Measurements from ENCODE around the gene FAM83E. TPM values are rescaled to one million over a fixed set of nuclear protein-coding genes. Genes with fewer than 3 reads are reported as not detected.

Gene FAM83E
- total and polyA plus RNA-seq, 2 of the 8 experiments (the other 6 are each of a cell fraction or from before 2014, with no cell fraction given): 1.8 to 5.3 TPM

GRCh38 chr19:48625891-48626327, 11.0 kb upstream of the FAM83E start:
- Histone ChIP-seq H4K5ac (ENCODE audit: insufficient read length, low read depth, low read length) (no peak overlapping the region), H3K79me1 (ENCODE audit: low read depth, low read length) (no peaks in the 10 kb centered on the region), H2BK12ac (ENCODE audit: low read depth, low read length) (no peak overlapping the region), H2BK120ac (replicated peaks; ENCODE audit: low read depth, low read length) (no peak overlapping the region), H3K36me3 (ENCODE audit: control insufficient read depth in 2 of 4, insufficient read depth in 4 of 4, low read length in 3 of 4) (peaks cover 0 to 11% (median 1%) of the 10 kb centered on the region in 4 experiments; a peak in 1 of 8 replicates), H2AFZ (ENCODE audit: low read length) (no peak overlapping the region), H3K4me3 (ENCODE audit: extremely low read depth in 1 of 4, insufficient read depth in 2 of 4, low read depth in 3 of 4, low read length in 4 of 4) (peak overlapping the region in 1 of 4 experiments; percentile 87; a peak in 1 of 8 replicates), H4K8ac (ENCODE audit: extremely low read depth, insufficient read depth, low read length) (no peak overlapping the region), H2BK20ac (ENCODE audit: low read length) (no peak overlapping the region), H2AK5ac (ENCODE audit: low read depth, low read length) (no peak overlapping the region), H3K14ac (ENCODE audit: insufficient read length) (no peak overlapping the region), H3K9ac (replicated peaks in 1 of 4; ENCODE audit: extremely low read depth in 1 of 4, low read depth in 3 of 4, low read length in 3 of 4) (no peak overlapping the region), H3K4me2 (ENCODE audit: insufficient read depth in 1 of 2, low read depth in 2 of 2, low read length in 2 of 2) (peak overlapping the region in 1 of 2 experiments; percentile 75; a peak in 1 of 4 replicates), H3K18ac (ENCODE audit: extremely low read depth, low read length) (no peak overlapping the region), H3K56ac (replicated peaks; ENCODE audit: insufficient read length, low read depth, low read length) (no peak overlapping the region), H4K91ac (replicated peaks; ENCODE audit: insufficient read length, low read length) (no peak overlapping the region), H3K27me3 (replicated peaks in 1 of 4; ENCODE audit: control insufficient read depth in 3 of 4, extremely low read depth in 1 of 4, insufficient read depth in 3 of 4, low read length in 3 of 4) (no peaks in the 10 kb centered on the region), H4K20me1 (replicated peaks in 1 of 2; ENCODE audit: control insufficient read depth in 1 of 2, insufficient read depth in 2 of 2, low read length in 2 of 2) (peaks cover 2 to 8% of the 10 kb centered on the region in 2 experiments), H3K79me2 (ENCODE audit: control insufficient read depth in 1 of 2, insufficient read depth in 2 of 2, low read length in 2 of 2) (peaks cover 0 to 13% of the 10 kb centered on the region in 2 experiments; a peak in 3 of 4 replicates), H3K4me1 (replicated peaks in 1 of 4; ENCODE audit: control insufficient read depth in 3 of 4, insufficient read depth in 4 of 4, low read length in 3 of 4) (peaks cover 0 to 21% (median 13%) of the 10 kb centered on the region in 4 experiments; a peak in 6 of 7 replicates), H3K23me2 (ENCODE audit: low read depth, low read length) (peaks cover 22% of the 10 kb centered on the region), H2BK15ac (ENCODE audit: low read length) (no peak overlapping the region), H3K27ac (ENCODE audit: low read depth, low read length) (no peak overlapping the region), H3K4ac (replicated peaks; ENCODE audit: insufficient read length, low read depth, low read length) (no peak overlapping the region), H3K9me3 (ENCODE audit: insufficient read depth in 2 of 2, low read depth in 1 of 2, low read length in 1 of 2) (no peaks in the 10 kb centered on the region), H3K23ac (ENCODE audit: insufficient read length) (no peak overlapping the region), H2BK5ac (ENCODE audit: low read depth, low read length) (no peak overlapping the region)
- no peak for FAIRE-seq
- no peak for DNase-seq (ENCODE audit: low read depth in 1 of 2, low spot score in 2 of 2)
- ChIA-PET CTCF (ENCODE audit: partially characterized antibody) (interaction anchor here (1.3 to 1.5 kb wide), 2 partner anchors 17 to 20 kb away, joined by 4 to 5 read pairs; partner anchors contain the start of gene CA11), POLR2A (ENCODE audit: partially characterized antibody) (interaction anchor here (1.2 to 30.9 kb wide), 3 partner anchors 3 to 256 kb away, joined by 3 to 788 read pairs (median 788); partner anchors contain the start of genes DBP, FAM83E, RPL18 and SPACA4)
- WGBS, 2 experiments (ENCODE audit: extremely low coverage in 1 of 2, insufficient coverage in 1 of 2, insufficient read length in 1 of 2, insufficient replicate concordance in 2 of 2, low coverage in 1 of 2, low lambda C conversion rate in 2 of 2, missing lambda C conversion rate in 1 of 2): 96% methylated on average over 28 of the region's 30 CpGs; no CpG with 5 or more reads in 1 of the 2 experiments
- TF ChIP-seq RNF2 (IDR thresholded peaks at IDR 0.05; ENCODE audit: borderline replicate concordance, low read depth, low read length, missing control alignments, poor library complexity, severe bottlenecking) (no peak), CTCF (IDR thresholded peaks at IDR 0.05; ENCODE audit: control extremely low read depth in 1 of 3, insufficient read depth in 1 of 3, low read depth in 1 of 3, low read length in 3 of 3) (peak in 1 of 3 experiments; percentile 18; a peak in 2 of 4 replicates)
